Nucleus accumbens (tissue), 56 donors: Measurements from ENCODE around the gene FGF2.
"Not testable (repeated sequence)": the region's sequence is repeated elsewhere in the genome, so short reads cannot be mapped to it uniquely, and the experiment has no call there.

Source experiments
- DNase-seq, 56 donors: peaks; one replicate each; lab custom pipeline; 2025; lab: John Stamatoyannopoulos, UW

FGF2 gene

GRCh38 chr4:122811781-122812180 is 14.8 kb upstream of the FGF2 start:
- DNase-seq: not testable (repeated sequence)

- not testable (repeated sequence) for DNase-seq
Observed at GRCh38 chr4:122812823-122813222, 13.8 kb upstream of the FGF2 start.

GRCh38 chr4:122814426-122814825 is 12.2 kb upstream of the FGF2 start:
- DNase-seq: no peak

- no peak for DNase-seq
Observed at GRCh38 chr4:122815248-122815647, 11.4 kb upstream of the FGF2 start.

- no peak for DNase-seq
Observed at GRCh38 chr4:122816476-122816875, 10.2 kb upstream of the FGF2 start.

- no peak for DNase-seq
Observed at GRCh38 chr4:122819708-122820449, 6.8 kb upstream of the FGF2 start.

- peak in 2 of 56 donors; percentile 6 to 7 for DNase-seq
Observed at GRCh38 chr4:122821092-122821491, 5.5 kb upstream of the FGF2 start.

DNA sequence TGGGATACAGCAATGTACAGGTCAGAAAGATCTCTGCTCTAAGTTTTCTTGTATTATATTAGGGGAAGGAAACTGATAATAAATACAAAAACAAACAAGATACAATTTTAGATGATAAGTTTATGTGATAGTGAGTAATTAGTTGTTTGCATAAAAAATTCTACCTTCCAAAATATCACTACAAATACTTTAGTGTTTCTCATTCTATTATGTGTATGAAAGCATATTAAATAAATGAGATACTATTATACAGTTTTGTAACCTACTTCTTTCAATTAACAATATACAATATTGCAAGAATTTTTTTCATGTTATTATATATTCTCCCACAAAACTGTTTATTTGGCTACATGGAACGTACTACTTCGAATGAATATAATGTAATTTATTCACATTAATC is 4.2 kb upstream of the FGF2 start:
- no peak for DNase-seq

DNA sequence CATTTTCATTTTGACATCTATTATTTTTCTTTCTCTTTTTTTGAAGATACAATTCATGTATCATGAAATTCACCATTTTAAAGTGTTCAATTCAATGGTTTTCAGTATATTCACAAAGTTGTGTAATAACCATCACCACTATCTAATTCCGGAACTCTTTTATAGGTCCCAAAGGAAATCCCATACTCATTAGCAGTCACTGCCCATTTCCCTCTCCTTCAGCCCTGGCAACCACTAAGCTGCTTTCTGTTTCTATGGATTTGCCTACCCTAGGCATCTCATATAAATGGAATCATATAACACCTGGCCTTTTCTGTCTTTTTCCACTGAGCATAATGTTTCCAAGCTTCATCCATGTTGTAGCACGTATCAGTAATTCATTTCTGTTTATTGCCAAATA is 3.2 kb upstream of the FGF2 start:
- DNase-seq: no peak

DNA sequence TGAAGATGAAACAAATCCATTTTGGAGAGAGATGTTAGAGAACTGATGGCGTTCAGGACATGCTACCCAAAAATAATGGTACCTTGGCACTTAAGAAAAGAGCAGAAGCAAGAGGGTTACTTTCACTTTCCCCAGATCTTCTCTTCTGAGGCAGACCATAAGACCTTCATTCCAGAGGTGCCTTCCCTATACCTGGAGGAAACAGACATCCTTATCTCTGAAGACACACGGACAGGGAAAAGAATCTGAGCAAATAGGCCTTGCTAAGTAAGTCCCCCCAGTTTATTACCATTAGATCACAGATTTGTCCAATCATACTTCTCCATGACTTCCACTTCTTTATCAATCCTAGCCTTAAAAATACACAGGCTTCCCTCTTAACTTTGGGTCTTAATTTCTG is 2.0 kb upstream of the FGF2 start:
- DNase-seq: no peak

- DNase-seq: no peak
Observed at GRCh38 chr4:122826079-122826527, 528 bp upstream of the FGF2 start.

GRCh38 chr4:122827258-122827878 is 737 bp downstream of the FGF2 start:
- DNase-seq: peak in 23 of 56 donors; percentile 2 to 58 (median 16)

GRCh38 chr4:122827879-122828601 is 1.4 kb downstream of the FGF2 start:
- no peak for DNase-seq

DNA sequence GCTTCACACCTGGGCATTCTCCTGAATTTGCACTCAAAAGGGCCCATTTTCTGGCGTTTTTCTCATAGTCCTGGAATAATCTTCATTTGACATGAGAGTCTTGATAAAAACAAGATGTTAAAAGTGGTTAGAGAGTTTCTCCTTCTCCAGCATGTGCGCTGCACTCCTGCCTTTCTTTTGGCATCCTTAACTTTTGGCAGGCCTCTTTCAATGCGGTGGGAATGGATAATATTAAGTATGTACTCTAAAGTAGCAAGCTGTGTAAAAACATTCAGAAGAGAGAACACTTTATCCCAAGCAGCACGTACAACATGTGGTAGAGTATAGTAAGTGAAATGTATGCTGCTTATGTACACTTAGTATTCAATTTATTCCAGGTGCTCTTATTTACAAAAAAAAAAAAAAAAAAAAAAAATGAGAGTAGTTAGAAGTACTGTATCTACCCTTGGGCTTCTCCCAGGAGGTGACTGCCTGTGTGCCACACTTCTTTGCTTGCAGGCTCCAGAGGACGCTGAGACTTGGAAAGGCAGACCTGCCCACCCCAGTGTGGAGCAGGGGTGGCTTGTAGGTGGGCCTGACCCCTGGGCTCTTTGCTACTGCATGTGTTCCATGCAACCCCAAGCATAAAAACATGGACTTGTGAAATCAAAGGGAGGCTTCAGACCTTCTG is 3.9 kb downstream of the FGF2 start:
- DNase-seq: no peak

DNA sequence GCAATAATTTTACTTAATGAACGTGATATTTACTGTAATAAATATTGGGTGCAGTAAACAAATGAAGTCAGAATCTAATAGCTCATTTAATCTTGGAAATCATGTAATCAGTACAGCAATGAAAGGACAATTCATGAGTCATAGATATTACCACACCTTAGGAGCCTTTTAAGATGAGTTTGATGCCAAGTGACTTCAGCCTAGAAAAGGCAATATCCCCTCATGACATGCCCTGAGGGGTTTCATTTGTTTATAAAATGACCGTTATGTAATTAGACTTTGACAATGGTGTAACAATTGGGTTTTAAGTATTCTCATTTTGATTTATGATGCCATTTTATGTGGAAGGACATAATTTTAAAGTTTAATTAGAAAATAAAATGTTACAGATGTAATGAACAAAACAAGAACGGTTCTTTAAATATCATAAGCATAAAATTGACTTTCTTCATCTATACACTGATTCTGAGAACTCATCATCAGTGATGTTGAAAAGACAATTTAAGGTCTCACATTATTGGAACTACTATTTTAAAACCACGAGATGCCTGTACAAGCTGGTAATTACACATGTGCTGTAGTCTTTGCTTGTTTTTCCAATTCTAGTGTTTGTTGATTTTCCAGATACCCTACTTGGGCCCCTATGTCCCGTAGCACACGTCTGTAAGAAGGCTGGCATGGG is 5.0 kb downstream of the FGF2 start:
- no peak for DNase-seq

DNA sequence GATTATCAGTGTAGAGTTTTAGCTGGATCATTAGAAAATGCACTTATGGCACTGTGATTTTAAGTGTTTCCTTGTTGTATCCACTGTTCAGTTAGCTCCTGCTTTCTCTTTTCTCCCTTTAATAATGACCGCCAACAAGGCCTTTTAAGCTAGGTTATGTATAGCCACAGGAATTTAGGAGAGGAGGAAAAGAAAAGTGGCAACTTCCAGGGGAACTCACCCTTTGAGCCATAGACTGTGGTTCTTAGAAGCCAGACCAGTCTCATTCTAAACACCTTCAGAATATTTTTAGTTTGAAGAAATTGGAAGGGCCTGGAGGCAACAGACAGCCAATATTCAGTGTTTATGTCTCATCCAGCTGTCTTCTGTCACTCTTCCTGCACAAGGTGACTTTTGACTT is 6.1 kb downstream of the FGF2 start:
- DNase-seq: no peak

- DNase-seq: no peak
Observed at GRCh38 chr4:122833999-122834398, 7.4 kb downstream of the FGF2 start.

GRCh38 chr4:122836941-122837340 is 10.3 kb downstream of the FGF2 start:
- no peak for DNase-seq

GRCh38 chr4:122838034-122838433 is 11.4 kb downstream of the FGF2 start:
- DNase-seq: no peak

DNA sequence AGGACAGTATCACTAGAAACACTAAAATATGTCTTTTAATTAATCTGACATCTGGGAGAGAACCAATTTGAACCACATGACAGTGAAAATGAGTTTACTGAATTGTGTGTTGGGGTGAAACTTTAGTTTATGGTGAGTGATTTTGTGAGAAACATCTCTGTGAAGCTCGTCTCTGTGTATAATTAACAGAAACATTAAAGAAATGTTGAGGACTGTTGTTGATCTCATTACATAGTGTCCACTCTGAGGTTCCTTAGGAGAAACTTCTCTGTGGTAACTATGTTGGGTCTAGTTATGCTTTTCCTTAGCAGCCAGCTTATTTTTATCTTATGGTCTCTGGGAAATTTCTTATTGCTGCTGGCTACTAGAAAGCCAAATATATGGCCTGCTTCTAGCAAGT is 15.8 kb downstream of the FGF2 start:
- no peak for DNase-seq
